DOHH2 (cell line): ENCODE measurements around the gene DDX51.

Experiments
- H3F3A ChIP-seq: fragments of 200-600 bp; sonication (generic), shearing (Covaris generic); 2 replicates; pipeline ENCODE4 v1.6.0; 2016; ENCODE audit warnings: antibody characterized with exemption, mild to moderate bottlenecking; ENCODE audit not compliant: control insufficient read depth, insufficient read depth
- H3K27ac ChIP-seq: fragments of 200-600 bp; sonication (generic); 2 replicates; pipeline ENCODE4 v1.5.1; 2014; ENCODE audit warnings: low read depth, mild to moderate bottlenecking, low read length, moderate library complexity
- H3K27me3 ChIP-seq: fragments of 200-600 bp; sonication (generic); 2 replicates; pipeline ENCODE4 v1.6.1; 2014; ENCODE audit warnings: mild to moderate bottlenecking, low read length, mixed read lengths; ENCODE audit not compliant: control insufficient read depth
- H3K36me3 ChIP-seq: fragments of 200-600 bp; sonication (generic); 2 replicates; pipeline ENCODE4 v1.6.1; 2014; ENCODE audit warnings: mild to moderate bottlenecking, low read length, moderate library complexity, mixed read lengths; ENCODE audit not compliant: control insufficient read depth
- H3K4me1 ChIP-seq: fragments of 200-600 bp; sonication (generic); 2 replicates; pipeline ENCODE4 v1.6.1; 2014; ENCODE audit warnings: mild to moderate bottlenecking, low read length, mixed read lengths; ENCODE audit not compliant: control insufficient read depth
- H3K4me2 ChIP-seq: fragments of 200-600 bp; sonication (generic); 2 replicates; pipeline ENCODE4 v1.6.0; 2014; ENCODE audit warnings: mild to moderate bottlenecking, low read length, moderate library complexity
- H3K4me3 ChIP-seq: fragments of 200-600 bp; sonication (generic); 2 replicates; pipeline ENCODE4 v1.5.1; 2014; ENCODE audit warnings: mild to moderate bottlenecking, low read length, mixed read lengths
- H3K79me2 ChIP-seq: fragments of 200-600 bp; sonication (generic); 2 replicates; pipeline ENCODE4 v1.6.1; 2014; ENCODE audit warnings: mild to moderate bottlenecking, low read length, mixed read lengths; ENCODE audit not compliant: control insufficient read depth
- H3K9me2 ChIP-seq: fragments of 200-600 bp; sonication (generic); replicated peaks from 2 replicates; pipeline ENCODE4 v1.6.1; 2014; ENCODE audit warnings: mild to moderate bottlenecking, low read length, mixed read lengths; ENCODE audit not compliant: control insufficient read depth
- H3K9me3 ChIP-seq: fragments of 200-600 bp; sonication (generic); 2 replicates; pipeline ENCODE4 v1.6.1; 2014; ENCODE audit warnings: antibody characterized with exemption, low read length, mixed read lengths; ENCODE audit not compliant: control insufficient read depth, insufficient read depth
- H4K20me1 ChIP-seq: fragments of 200-600 bp; sonication (generic); 2 replicates; pipeline ENCODE4 v1.6.0; 2014; ENCODE audit warnings: low read depth, mild to moderate bottlenecking, antibody characterized with exemption, low read length, moderate library complexity; ENCODE audit not compliant: control insufficient read depth, insufficient read depth
- CTCF ChIP-seq: fragments of 200-600 bp; sonication (generic); IDR thresholded peaks from one replicate; pipeline ENCODE4 v1.5.1; 2014; ENCODE audit warnings: antibody characterized with exemption, mild to moderate bottlenecking, low read depth, low read length; ENCODE audit not compliant: poor library complexity, severe bottlenecking
- EZH2phosphoT487 ChIP-seq: fragments of 200-600 bp; sonication (generic); IDR thresholded peaks from 2 replicates; pipeline ENCODE4 v1.6.1; 2017; ENCODE audit warnings: borderline replicate concordance, mild to moderate bottlenecking, antibody characterized with exemption, low read length, moderate library complexity, mixed read lengths

DDX51 gene

GRCh38 chr12:132163911-132164288, 19.8 kb upstream of the DDX51 start:
- Histone ChIP-seq H3K4me2 (no peak overlapping the region), H3K27me3 (no peaks in the 10 kb centered on the region), H3K4me3 (no peak overlapping the region), H3K9me3 (peaks cover 9% of the 10 kb centered on the region; the same call in 1 of the 2 replicates), H3F3A (no peaks in the 10 kb centered on the region; the same call in 1 of the 2 replicates), H3K27ac (no peak overlapping the region), H3K36me3 (no peaks in the 10 kb centered on the region), H3K4me1 (no peaks in the 10 kb centered on the region), H3K9me2 (no peaks in the 10 kb centered on the region), H3K79me2 (no peaks in the 10 kb centered on the region), H4K20me1 (no peaks in the 10 kb centered on the region)
- TF ChIP-seq EZH2phosphoT487 (no peak), CTCF (peak; percentile 6)

GRCh38 chr12:132163041-132163910, 19.2 kb upstream of the DDX51 start:
- H3K27me3 ChIP-seq, result no peaks in the 10 kb centered on the region
- H3K9me3 ChIP-seq, result peaks cover 9% of the 10 kb centered on the region; the same call in 1 of the 2 replicates
- no peak overlapping the region for H3K27ac ChIP-seq
- H3F3A ChIP-seq, result no peaks in the 10 kb centered on the region; the same call in 1 of the 2 replicates
- H4K20me1 ChIP-seq, result no peaks in the 10 kb centered on the region
- H3K4me2 ChIP-seq, result no peak overlapping the region
- no peaks in the 10 kb centered on the region for H3K4me1 ChIP-seq
- H3K9me2 ChIP-seq, result no peaks in the 10 kb centered on the region
- no peak for TF ChIP-seq CTCF
- TF ChIP-seq EZH2phosphoT487, result no peak
- H3K36me3 ChIP-seq, result peaks cover 4% of the 10 kb centered on the region
- H3K4me3 ChIP-seq, result no peak overlapping the region
- H3K79me2 ChIP-seq, result no peaks in the 10 kb centered on the region

GRCh38 chr12:132162508-132163031, 18.5 kb upstream of the DDX51 start:
- Histone ChIP-seq H3K36me3 (peaks cover 11% of the 10 kb centered on the region), H3K4me3 (no peak overlapping the region), H3K27ac (no peak overlapping the region), H3K9me3 (peaks cover 15% of the 10 kb centered on the region; the same call in 1 of the 2 replicates), H3K4me1 (no peaks in the 10 kb centered on the region), H3F3A (peaks cover 3% of the 10 kb centered on the region; the same call in 1 of the 2 replicates), H3K4me2 (no peak overlapping the region), H3K27me3 (no peaks in the 10 kb centered on the region), H3K79me2 (no peaks in the 10 kb centered on the region), H4K20me1 (no peaks in the 10 kb centered on the region), H3K9me2 (no peaks in the 10 kb centered on the region)
- no peak for TF ChIP-seq EZH2phosphoT487
- TF ChIP-seq CTCF, result no peak
